K562 (cell line): ENCODE measurements around the gene TGFB1I1.

Experiments
- CAMTA2 ChIP-seq: fragments of 250-450 bp; sonication (Bioruptor Pico); conservative IDR thresholded peaks from 2 replicates; pipeline ENCODE4 v1.5.1; 2022
- CBFA2T2 ChIP-seq: fragments of 450-650 bp; conservative IDR thresholded peaks from 2 replicates; pipeline ENCODE4 v1.6.1; 2017; ENCODE audit warnings: mild to moderate bottlenecking
- HNRNPLL ChIP-seq: fragments of 200-400 bp; formaldehyde crosslinking; IDR thresholded peaks from 2 replicates; pipeline ENCODE4 v1.6.1; 2017; ENCODE audit warnings: low read length, low read depth, mild to moderate bottlenecking; ENCODE audit not compliant: poor library complexity, severe bottlenecking
- MEF2D ChIP-seq: conservative IDR thresholded peaks from 2 replicates; pipeline ENCODE4 v1.6.1; 2016; ENCODE audit warnings: low read depth, missing genetic modification characterization, missing compliant biosample characterization
- TBL1XR1 ChIP-seq, 2 experiments: IDR thresholded peaks; 2 replicates each; pipeline ENCODE4 v1.6.1; 2012; ENCODE audit warnings: improper control_type of control experiment in 2 of 2, low read length in 2 of 2, mild to moderate bottlenecking in 1 of 2
- ZNF232 ChIP-seq: sonication (generic); formaldehyde crosslinking; IDR thresholded peaks from 2 replicates; pipeline ENCODE4 v1.8.0; 2022; ENCODE audit warnings: mild to moderate bottlenecking, missing genetic modification reagents

DNA sequence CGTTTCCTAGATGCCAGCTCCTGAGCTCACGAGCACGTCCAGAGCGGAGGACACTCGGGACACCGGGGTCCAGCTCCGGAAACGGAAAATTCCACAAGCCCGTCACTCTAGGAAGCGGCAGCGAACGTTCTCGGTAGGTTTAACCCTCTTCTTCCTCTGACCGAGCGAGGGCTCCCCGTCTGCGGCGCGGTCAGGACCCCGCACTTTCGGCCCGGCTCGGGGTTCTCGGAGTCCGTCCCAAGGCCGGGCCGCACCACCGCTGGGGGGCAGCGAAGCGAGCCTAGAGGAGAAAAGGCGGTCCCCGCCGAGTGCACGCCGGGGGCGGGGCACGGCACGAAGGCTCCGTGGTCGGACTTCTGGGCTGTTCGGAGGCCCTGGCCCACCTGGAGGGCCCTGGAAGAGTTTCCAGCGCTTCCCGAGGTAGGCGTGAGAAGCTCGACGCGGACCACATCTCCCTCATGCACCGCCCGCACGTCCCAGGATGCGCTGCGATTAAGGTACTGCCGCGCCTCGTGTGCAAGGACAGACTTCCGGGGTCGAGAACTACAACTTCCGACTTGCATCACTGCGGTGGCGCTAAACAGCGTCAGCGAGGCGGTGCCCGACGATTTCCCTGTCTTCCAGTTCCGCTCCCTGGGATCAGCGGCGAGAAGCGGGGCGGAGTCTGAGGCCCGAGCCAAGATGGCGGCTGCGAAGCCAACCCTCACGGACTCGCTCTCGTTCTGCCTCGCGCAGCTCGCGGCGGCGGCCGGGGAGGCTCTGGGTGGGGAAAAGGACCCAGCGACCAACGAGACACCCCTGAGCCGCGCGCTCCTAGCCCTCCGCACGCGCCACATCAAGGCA lies 12.9 kb upstream of the TGFB1I1 start, which contains the start of gene ARMC5:
- TF ChIP-seq CBFA2T2: no peak
- TF ChIP-seq MEF2D (tag): no peak
- peak; percentile 81; the same call in 1 of the 2 replicates for TF ChIP-seq ZNF232 (CRISPR knock-in tag)
- TF ChIP-seq HNRNPLL: peak; percentile 58
- TF ChIP-seq CAMTA2 (CRISPR knock-in tag): no peak; the same call in 1 of the 2 replicates
- peak; percentile 26 to 77; a peak in 1 of 4 replicates for TF ChIP-seq TBL1XR1 (IDR thresholded peaks at IDR 0.05; ENCODE audit: low read length in 2 of 2)
